GM12878 (cell line): Measurements from ENCODE around the gene C2orf66. TPM values are rescaled to one million over a fixed set of nuclear protein-coding genes. Genes with fewer than 3 reads are reported as not detected.

ENCODE experiments used
- ATAC-seq: fragments of 200-7000 bp; cut with Tn5 transposase; 3 replicates; pipeline ENCODE4 v1.9.1; 2020; ENCODE audit warnings: mild to moderate bottlenecking, moderate library complexity
- BruUV-seq: library from RNA; stranded (reverse); fragments of 400-500 nt; replicated peaks from 2 replicates; lab custom pipeline; 2021; lab: Mats Ljungman, UMichigan
- CTCF ChIA-PET: fragments of 300-600 bp; sonication (Branson Sonifier 250); formaldehyde crosslinking; extraction: SDS; loops from one replicate; lab custom pipeline; 2021; ENCODE audit warnings: inconsistent platforms; lab: Yijun Ruan, JAX
- POLR2A ChIA-PET: fragments of 350-600 bp; formaldehyde crosslinking; extraction: SDS; loops from one replicate; lab custom pipeline; 2021; ENCODE audit warnings: inconsistent platforms; lab: Charles Lee
- RAD21 ChIA-PET: fragments of 300-600 bp; sonication (Branson Sonifier 250); formaldehyde crosslinking; loops from one replicate; lab custom pipeline; 2023; ENCODE audit warnings: antibody characterized with exemption; ENCODE audit not compliant: unreplicated experiment; lab: Charles Lee
- SMC1A ChIA-PET: fragments of 300-600 bp; sonication (Branson Sonifier 250); formaldehyde crosslinking; loops from one replicate; lab custom pipeline; 2023; ENCODE audit not compliant: unreplicated experiment, uncharacterized antibody; lab: Charles Lee
- DNase-seq: peaks from one replicate; pipeline ENCODE4 v3.0.0-alpha.2; 2011; ENCODE audit warnings: low read depth, low spot score
- FAIRE-seq: peaks from 3 replicates; lab custom pipeline; 2011; peaks lifted over from hg19 to GRCh38; lab: Jason Lieb, UNC
- H2AFZ ChIP-seq: 2 replicates; pipeline ENCODE4 v1.6.0; 2011; ENCODE audit warnings: low read depth, low read length, control low read depth; ENCODE audit not compliant: control insufficient read depth
- H3K27ac ChIP-seq: 2 replicates; pipeline ENCODE4 v1.5.1; 2011; ENCODE audit warnings: control low read depth; ENCODE audit not compliant: control insufficient read depth, insufficient read depth
- H3K27me3 ChIP-seq, 2 experiments: replicated peaks in 1 of 2; 2 replicates each; pipeline versions ENCODE4 v1.6.0 to v1.6.1; 2011; ENCODE audit warnings: low read length in 1 of 2; ENCODE audit not compliant: control insufficient read depth in 2 of 2, insufficient read depth in 2 of 2
- H3K36me3 ChIP-seq, 2 experiments: 2 replicates each; pipeline ENCODE4 v1.5.1; 2011; ENCODE audit warnings: low read length in 1 of 2; ENCODE audit not compliant: control insufficient read depth in 2 of 2, insufficient read depth in 2 of 2
- H3K4me1 ChIP-seq: 2 replicates; pipeline ENCODE4 v1.6.1; 2011; ENCODE audit warnings: mild to moderate bottlenecking, low read length, moderate library complexity, mixed read lengths; ENCODE audit not compliant: control insufficient read depth, insufficient read depth
- H3K4me2 ChIP-seq: 2 replicates; pipeline ENCODE4 v1.6.0; 2011; ENCODE audit warnings: control low read depth; ENCODE audit not compliant: control insufficient read depth, insufficient read depth
- H3K4me3 ChIP-seq: fragments of 200-600 bp; sonication (generic); 2 replicates; pipeline ENCODE4 v1.5.1; 2016
- H3K79me2 ChIP-seq: 2 replicates; pipeline ENCODE4 v1.6.0; 2011; ENCODE audit warnings: low read length; ENCODE audit not compliant: control insufficient read depth, insufficient read depth
- H3K9ac ChIP-seq: 2 replicates; pipeline ENCODE4 v1.8.0; 2011; ENCODE audit warnings: low read length, control low read depth, mixed read lengths; ENCODE audit not compliant: control insufficient read depth, insufficient read depth
- H3K9me3 ChIP-seq: replicated peaks from 3 replicates; pipeline ENCODE4 v1.5.1; 2011; ENCODE audit warnings: mild to moderate bottlenecking, low read length; ENCODE audit not compliant: control insufficient read depth, insufficient read depth
- H4K20me1 ChIP-seq: 2 replicates; pipeline ENCODE4 v1.6.0; 2011; ENCODE audit not compliant: control insufficient read depth, insufficient read depth
- CREB1 ChIP-seq: IDR thresholded peaks from 2 replicates; pipeline ENCODE4 v1.6.1; 2012; ENCODE audit warnings: low read depth, mild to moderate bottlenecking, inconsistent platforms
- MEF2A ChIP-seq: IDR thresholded peaks from 2 replicates; pipeline ENCODE4 v1.6.1; 2011; ENCODE audit warnings: low read depth, mild to moderate bottlenecking, low read length, moderate library complexity; ENCODE audit not compliant: insufficient read depth
- MYB ChIP-seq: fragments of 150-350 bp; IDR thresholded peaks from 2 replicates; pipeline ENCODE4 v1.6.1; 2014; ENCODE audit warnings: mild to moderate bottlenecking, low read depth, low read length, borderline replicate concordance
- NR2C2 ChIP-seq: IDR thresholded peaks from 2 replicates; pipeline ENCODE4 v1.6.1; 2011; ENCODE audit warnings: borderline replicate concordance, low read depth; ENCODE audit not compliant: control insufficient read depth, insufficient read length
- RAD51 ChIP-seq: fragments of 450-650 bp; IDR thresholded peaks from 2 replicates; pipeline ENCODE4 v1.6.1; 2016; ENCODE audit warnings: moderate library complexity, mild to moderate bottlenecking, inconsistent platforms
- SMAD5 ChIP-seq: IDR thresholded peaks from 2 replicates; pipeline ENCODE4 v1.6.1; 2016; ENCODE audit warnings: antibody characterized with exemption, low read depth
- TAF1 ChIP-seq: IDR thresholded peaks from 2 replicates; pipeline ENCODE4 v1.6.1; 2011; ENCODE audit warnings: mild to moderate bottlenecking, low read depth, low read length, borderline replicate concordance
- TCF3 ChIP-seq: IDR thresholded peaks from 2 replicates; pipeline ENCODE4 v1.6.1; 2012; ENCODE audit warnings: low read depth, mild to moderate bottlenecking, low read length, borderline replicate concordance; ENCODE audit not compliant: insufficient read depth
- TCF7 ChIP-seq: IDR thresholded peaks from 2 replicates; pipeline ENCODE4 v1.6.1; 2014; ENCODE audit warnings: antibody characterized with exemption, borderline replicate concordance
- WRNIP1 ChIP-seq: IDR thresholded peaks from 2 replicates; pipeline ENCODE4 v1.6.1; 2011; ENCODE audit warnings: low read depth, low read length, improper control_type of control experiment, borderline replicate concordance
- ZNF622 ChIP-seq: fragments of 450-650 bp; IDR thresholded peaks from 2 replicates; pipeline ENCODE4 v1.6.1; 2017; ENCODE audit warnings: mild to moderate bottlenecking, inconsistent platforms
- in situ Hi-C: fragments of 300-500 bp; cut with MboI; formaldehyde crosslinking; loops from 9 replicates; pipeline ENCODE4 v1.14.3; 2018; ENCODE audit warnings: mixed read lengths
- intact Hi-C: fragments of 100-400 bp; cut with micrococcal nuclease; formaldehyde crosslinking; loops from one replicate; pipeline ENCODE4 v1.14.2; 2022; ENCODE audit not compliant: unreplicated experiment
- polyA plus RNA-seq, 11 experiments: library from polyadenylated mRNA; depleted of rRNA in 4 of 11; unstranded in 6 of 11; stranded (reverse) in 5 of 11; fragments of >200 nt; fragmentation: Nextera tagmentation in 4 of 11; fragmentation: Illumina TruSeq in 1 of 11; extraction: Ambion mirVana in 4 of 11; extraction: Trizol in 1 of 11; gene quantifications; 1 replicate in 1 of 11; 2 replicates in 10 of 11; pipeline versions ENCODE4 v1.2.1 to v1.2.3, GENCODE V29; 2011 to 2016; ENCODE audit warnings: inconsistent platforms in 2 of 11, missing spikeins in 2 of 11, low read depth in 1 of 11
- total RNA-seq, 4 experiments: library from RNA; depleted of rRNA in 3 of 4; stranded (reverse); fragments of >200 nt in 3 of 4; fragmentation: Illumina TruSeq in 1 of 4; extraction: Trizol in 1 of 4; gene quantifications; 2 replicates each; pipeline versions ENCODE4 v1.2.1 to v1.2.3, GENCODE V29; 2013 to 2021
- TF ChIP-seq, protein P1 (sequence below): fragments of 450-650 bp; IDR thresholded peaks from 2 replicates; pipeline ENCODE4 v1.6.1; 2017; ENCODE audit warnings: low read depth, mild to moderate bottlenecking, moderate library complexity
- TF ChIP-seq, protein P2 (sequence below): IDR thresholded peaks from 2 replicates; pipeline ENCODE4 v1.6.1; 2011; ENCODE audit warnings: low read depth, mild to moderate bottlenecking, low read length, moderate library complexity, borderline replicate concordance; ENCODE audit errors: extremely low read depth
- TF ChIP-seq, protein P3 (sequence below): IDR thresholded peaks from 2 replicates; pipeline ENCODE4 v1.6.1; 2012; ENCODE audit warnings: mild to moderate bottlenecking, low read depth, low read length
- TF ChIP-seq, protein P4 (sequence below): fragments of 450-650 bp; formaldehyde crosslinking; IDR thresholded peaks from 2 replicates; pipeline ENCODE4 v1.4.0; 2020; ENCODE audit warnings: mild to moderate bottlenecking, moderate library complexity

The C2orf66 gene
- total and polyA plus RNA-seq, 10 of the 15 experiments (the other 5 are each of a cell fraction or from before 2014, with no cell fraction given) = 0.04 to 0.10 (median 0.07) TPM; not detected in 7

DNA sequence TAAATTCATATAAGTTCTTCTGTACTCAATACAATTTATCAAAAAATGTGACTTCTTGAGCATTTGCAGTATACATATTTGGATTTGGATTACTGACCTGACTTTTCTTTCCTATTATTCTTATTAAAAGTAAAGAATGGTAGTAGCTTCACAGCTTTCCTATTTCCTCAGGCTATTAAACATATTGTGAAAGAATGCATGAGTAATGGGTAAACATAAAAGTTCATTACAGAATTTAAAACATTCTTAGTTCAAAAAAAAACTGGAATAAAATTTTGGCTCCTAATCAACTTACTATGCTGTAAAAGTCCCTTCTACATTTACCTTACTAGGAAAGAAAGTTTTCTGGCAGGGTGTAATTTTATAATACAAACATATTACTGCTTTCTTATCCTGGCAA is 27.3 kb upstream of the C2orf66 start:
- Histone ChIP-seq H3K4me3 (no peak overlapping the region), H3K36me3 (no peaks in the 10 kb centered on the region; a peak in 1 of 4 replicates), H3K27me3 (no peaks in the 10 kb centered on the region), H3K4me2 (no peak overlapping the region), H3K9me3 (no peaks in the 10 kb centered on the region), H3K27ac (no peak overlapping the region), H2AFZ (no peak overlapping the region), H4K20me1 (no peaks in the 10 kb centered on the region), H3K9ac (no peak overlapping the region), H3K4me1 (no peaks in the 10 kb centered on the region), H3K79me2 (no peaks in the 10 kb centered on the region)
- FAIRE-seq = no peak
- no peak for ATAC-seq
- in situ Hi-C loops (no loop called here), intact Hi-C loops (no loop called here)
- SMC1A ChIA-PET = interaction anchor here (1.4 kb wide), 1 partner anchor 9 kb away, joined by 3 read pairs; no protein-coding TSS in a partner anchor
- POLR2A ChIA-PET = no interaction called here
- no TSS peak for BruUV-seq
- CTCF ChIA-PET = interaction anchor here (1.0 kb wide), 1 partner anchor 9 kb away, joined by 5 read pairs; no protein-coding TSS in a partner anchor
- DNase-seq = no peak
- RAD21 ChIA-PET = interaction anchor here (0.6 kb wide), 1 partner anchor 121 kb away, joined by 3 read pairs; no protein-coding TSS in a partner anchor
- TF ChIP-seq, protein P1, sequence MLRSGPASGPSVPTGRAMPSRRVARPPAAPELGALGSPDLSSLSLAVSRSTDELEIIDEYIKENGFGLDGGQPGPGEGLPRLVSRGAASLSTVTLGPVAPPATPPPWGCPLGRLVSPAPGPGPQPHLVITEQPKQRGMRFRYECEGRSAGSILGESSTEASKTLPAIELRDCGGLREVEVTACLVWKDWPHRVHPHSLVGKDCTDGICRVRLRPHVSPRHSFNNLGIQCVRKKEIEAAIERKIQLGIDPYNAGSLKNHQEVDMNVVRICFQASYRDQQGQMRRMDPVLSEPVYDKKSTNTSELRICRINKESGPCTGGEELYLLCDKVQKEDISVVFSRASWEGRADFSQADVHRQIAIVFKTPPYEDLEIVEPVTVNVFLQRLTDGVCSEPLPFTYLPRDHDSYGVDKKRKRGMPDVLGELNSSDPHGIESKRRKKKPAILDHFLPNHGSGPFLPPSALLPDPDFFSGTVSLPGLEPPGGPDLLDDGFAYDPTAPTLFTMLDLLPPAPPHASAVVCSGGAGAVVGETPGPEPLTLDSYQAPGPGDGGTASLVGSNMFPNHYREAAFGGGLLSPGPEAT = no peak
- no peak for TF ChIP-seq MYB
- TF ChIP-seq SMAD5 = no peak
- TF ChIP-seq, protein P2, sequence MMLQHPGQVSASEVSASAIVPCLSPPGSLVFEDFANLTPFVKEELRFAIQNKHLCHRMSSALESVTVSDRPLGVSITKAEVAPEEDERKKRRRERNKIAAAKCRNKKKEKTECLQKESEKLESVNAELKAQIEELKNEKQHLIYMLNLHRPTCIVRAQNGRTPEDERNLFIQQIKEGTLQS = no peak
- TF ChIP-seq TAF1 = no peak
- no peak for TF ChIP-seq TCF7
- TF ChIP-seq WRNIP1 = no peak
- TF ChIP-seq NR2C2 = no peak
- TF ChIP-seq, protein P3, sequence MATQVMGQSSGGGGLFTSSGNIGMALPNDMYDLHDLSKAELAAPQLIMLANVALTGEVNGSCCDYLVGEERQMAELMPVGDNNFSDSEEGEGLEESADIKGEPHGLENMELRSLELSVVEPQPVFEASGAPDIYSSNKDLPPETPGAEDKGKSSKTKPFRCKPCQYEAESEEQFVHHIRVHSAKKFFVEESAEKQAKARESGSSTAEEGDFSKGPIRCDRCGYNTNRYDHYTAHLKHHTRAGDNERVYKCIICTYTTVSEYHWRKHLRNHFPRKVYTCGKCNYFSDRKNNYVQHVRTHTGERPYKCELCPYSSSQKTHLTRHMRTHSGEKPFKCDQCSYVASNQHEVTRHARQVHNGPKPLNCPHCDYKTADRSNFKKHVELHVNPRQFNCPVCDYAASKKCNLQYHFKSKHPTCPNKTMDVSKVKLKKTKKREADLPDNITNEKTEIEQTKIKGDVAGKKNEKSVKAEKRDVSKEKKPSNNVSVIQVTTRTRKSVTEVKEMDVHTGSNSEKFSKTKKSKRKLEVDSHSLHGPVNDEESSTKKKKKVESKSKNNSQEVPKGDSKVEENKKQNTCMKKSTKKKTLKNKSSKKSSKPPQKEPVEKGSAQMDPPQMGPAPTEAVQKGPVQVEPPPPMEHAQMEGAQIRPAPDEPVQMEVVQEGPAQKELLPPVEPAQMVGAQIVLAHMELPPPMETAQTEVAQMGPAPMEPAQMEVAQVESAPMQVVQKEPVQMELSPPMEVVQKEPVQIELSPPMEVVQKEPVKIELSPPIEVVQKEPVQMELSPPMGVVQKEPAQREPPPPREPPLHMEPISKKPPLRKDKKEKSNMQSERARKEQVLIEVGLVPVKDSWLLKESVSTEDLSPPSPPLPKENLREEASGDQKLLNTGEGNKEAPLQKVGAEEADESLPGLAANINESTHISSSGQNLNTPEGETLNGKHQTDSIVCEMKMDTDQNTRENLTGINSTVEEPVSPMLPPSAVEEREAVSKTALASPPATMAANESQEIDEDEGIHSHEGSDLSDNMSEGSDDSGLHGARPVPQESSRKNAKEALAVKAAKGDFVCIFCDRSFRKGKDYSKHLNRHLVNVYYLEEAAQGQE = no peak
- no peak for TF ChIP-seq MEF2A
- TF ChIP-seq TCF3 = no peak
- no peak for TF ChIP-seq RAD51
- TF ChIP-seq, protein P4, sequence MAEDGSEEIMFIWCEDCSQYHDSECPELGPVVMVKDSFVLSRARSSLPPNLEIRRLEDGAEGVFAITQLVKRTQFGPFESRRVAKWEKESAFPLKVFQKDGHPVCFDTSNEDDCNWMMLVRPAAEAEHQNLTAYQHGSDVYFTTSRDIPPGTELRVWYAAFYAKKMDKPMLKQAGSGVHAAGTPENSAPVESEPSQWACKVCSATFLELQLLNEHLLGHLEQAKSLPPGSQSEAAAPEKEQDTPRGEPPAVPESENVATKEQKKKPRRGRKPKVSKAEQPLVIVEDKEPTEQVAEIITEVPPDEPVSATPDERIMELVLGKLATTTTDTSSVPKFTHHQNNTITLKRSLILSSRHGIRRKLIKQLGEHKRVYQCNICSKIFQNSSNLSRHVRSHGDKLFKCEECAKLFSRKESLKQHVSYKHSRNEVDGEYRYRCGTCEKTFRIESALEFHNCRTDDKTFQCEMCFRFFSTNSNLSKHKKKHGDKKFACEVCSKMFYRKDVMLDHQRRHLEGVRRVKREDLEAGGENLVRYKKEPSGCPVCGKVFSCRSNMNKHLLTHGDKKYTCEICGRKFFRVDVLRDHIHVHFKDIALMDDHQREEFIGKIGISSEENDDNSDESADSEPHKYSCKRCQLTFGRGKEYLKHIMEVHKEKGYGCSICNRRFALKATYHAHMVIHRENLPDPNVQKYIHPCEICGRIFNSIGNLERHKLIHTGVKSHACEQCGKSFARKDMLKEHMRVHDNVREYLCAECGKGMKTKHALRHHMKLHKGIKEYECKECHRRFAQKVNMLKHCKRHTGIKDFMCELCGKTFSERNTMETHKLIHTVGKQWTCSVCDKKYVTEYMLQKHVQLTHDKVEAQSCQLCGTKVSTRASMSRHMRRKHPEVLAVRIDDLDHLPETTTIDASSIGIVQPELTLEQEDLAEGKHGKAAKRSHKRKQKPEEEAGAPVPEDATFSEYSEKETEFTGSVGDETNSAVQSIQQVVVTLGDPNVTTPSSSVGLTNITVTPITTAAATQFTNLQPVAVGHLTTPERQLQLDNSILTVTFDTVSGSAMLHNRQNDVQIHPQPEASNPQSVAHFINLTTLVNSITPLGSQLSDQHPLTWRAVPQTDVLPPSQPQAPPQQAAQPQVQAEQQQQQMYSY = no peak
- TF ChIP-seq CREB1 = no peak
- no peak for TF ChIP-seq ZNF622
